Measurements from ENCODE around the gene P2RX1.

The P2RX1 gene

GRCh38 chr17:3928406-3928805, 12.1 kb upstream of the P2RX1 start:
- no peak for TF ChIP-seq ISL1 (CRISPR knock-in tag; IDR thresholded peaks at IDR 0.05)
- no peak for TF ChIP-seq ZFP3 (CRISPR knock-in tag; IDR thresholded peaks at IDR 0.05)
- TF ChIP-seq ZFP30 (CRISPR knock-in tag; IDR thresholded peaks at IDR 0.05), result no peak
- no peak for TF ChIP-seq PPARA (CRISPR knock-in tag; IDR thresholded peaks at IDR 0.05; ENCODE audit: borderline replicate concordance)
- no peak for TF ChIP-seq GLIS3 (CRISPR knock-in tag; IDR thresholded peaks at IDR 0.05)
- no peak for TF ChIP-seq TSHZ2 (CRISPR knock-in tag; IDR thresholded peaks at IDR 0.05)
- no peak for TF ChIP-seq PATZ1 (CRISPR knock-in tag; IDR thresholded peaks at IDR 0.05; ENCODE audit: borderline replicate concordance)
- TF ChIP-seq RARB (CRISPR knock-in tag; IDR thresholded peaks at IDR 0.05), result no peak
- TF ChIP-seq ZNF70 (CRISPR knock-in tag; IDR thresholded peaks at IDR 0.05), result no peak
- no peak for TF ChIP-seq TOX (CRISPR knock-in tag; IDR thresholded peaks at IDR 0.05; ENCODE audit: borderline replicate concordance)
- TF ChIP-seq CREB5 (CRISPR knock-in tag; IDR thresholded peaks at IDR 0.05; ENCODE audit: low read depth), result no peak
- TF ChIP-seq ESRRG (CRISPR knock-in tag; IDR thresholded peaks at IDR 0.05), result no peak
- TF ChIP-seq BACH2 (CRISPR knock-in tag; IDR thresholded peaks at IDR 0.05; ENCODE audit: borderline replicate concordance), result no peak
- TF ChIP-seq SNAI2 (CRISPR knock-in tag; IDR thresholded peaks at IDR 0.05), result no peak
- TF ChIP-seq TCF4 (CRISPR knock-in tag; IDR thresholded peaks at IDR 0.05; ENCODE audit: borderline replicate concordance), result no peak
- TF ChIP-seq CSDC2 (CRISPR knock-in tag; IDR thresholded peaks at IDR 0.05), result no peak
- TF ChIP-seq ZNF565 (CRISPR knock-in tag; conservative IDR thresholded peaks at IDR 0.05; ENCODE audit: low read depth), result no peak
- no peak for TF ChIP-seq ARNTL (CRISPR knock-in tag; IDR thresholded peaks at IDR 0.05; ENCODE audit: borderline replicate concordance, low read depth)
- TF ChIP-seq ZNF8 (CRISPR knock-in tag; IDR thresholded peaks at IDR 0.05), result no peak
- ATAC-seq, result no peak

GRCh38 chr17:3927628-3928340, 11.5 kb upstream of the P2RX1 start:
- ATAC-seq, result no peak

More at GRCh38 chr17:3927628-3928340, 11.5 kb upstream of the P2RX1 start:
- TF ChIP-seq ARNTL (CRISPR knock-in tag; IDR thresholded peaks at IDR 0.05; ENCODE audit: borderline replicate concordance, low read depth), result no peak
- no peak for TF ChIP-seq ZFP30 (CRISPR knock-in tag; IDR thresholded peaks at IDR 0.05)
- no peak for TF ChIP-seq PPARA (CRISPR knock-in tag; IDR thresholded peaks at IDR 0.05; ENCODE audit: borderline replicate concordance)
- TF ChIP-seq TCF4 (CRISPR knock-in tag; IDR thresholded peaks at IDR 0.05; ENCODE audit: borderline replicate concordance), result no peak
- TF ChIP-seq TOX (CRISPR knock-in tag; IDR thresholded peaks at IDR 0.05; ENCODE audit: borderline replicate concordance), result no peak
- no peak for TF ChIP-seq TSHZ2 (CRISPR knock-in tag; IDR thresholded peaks at IDR 0.05)
- TF ChIP-seq RARB (CRISPR knock-in tag; IDR thresholded peaks at IDR 0.05), result no peak
- no peak for TF ChIP-seq ZNF565 (CRISPR knock-in tag; conservative IDR thresholded peaks at IDR 0.05; ENCODE audit: low read depth)
- no peak for TF ChIP-seq ISL1 (CRISPR knock-in tag; IDR thresholded peaks at IDR 0.05)

Data from SK-N-SH treated with all-trans-retinoic acid at 6 μM for 48 hours (cell line).